Left renal cortex interstitium (tissue), 4 donors: ENCODE data around the gene MPG. TPM values are rescaled to one million over a fixed set of nuclear protein-coding genes. Genes with fewer than 3 reads are reported as not detected.
"Not testable (repeated sequence)": the region's sequence is repeated elsewhere in the genome, so short reads cannot be mapped to it uniquely, and the experiment has no call there.

Source experiments
- DNase-seq, 4 donors: peaks; one replicate each; pipeline ENCODE4 v3.0.0-alpha.2; 2013; ENCODE audit warnings: low read depth in 4 of 4, low spot score in 2 of 4, missing footprints in 1 of 4
- polyA plus RNA-seq, 4 donors: library from polyadenylated mRNA; unstranded; fragments of 120-200 nt; gene quantifications; one replicate each; pipeline ENCODE4 v1.2.1, GENCODE V29; 2013; ENCODE audit not compliant: insufficient read length in 4 of 4

The MPG gene, protein sequence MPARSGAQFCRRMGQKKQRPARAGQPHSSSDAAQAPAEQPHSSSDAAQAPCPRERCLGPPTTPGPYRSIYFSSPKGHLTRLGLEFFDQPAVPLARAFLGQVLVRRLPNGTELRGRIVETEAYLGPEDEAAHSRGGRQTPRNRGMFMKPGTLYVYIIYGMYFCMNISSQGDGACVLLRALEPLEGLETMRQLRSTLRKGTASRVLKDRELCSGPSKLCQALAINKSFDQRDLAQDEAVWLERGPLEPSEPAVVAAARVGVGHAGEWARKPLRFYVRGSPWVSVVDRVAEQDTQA
- polyA plus RNA-seq, result 10 to 100 TPM; 16.6 to 41.7 (median 29.5) TPM

DNA sequence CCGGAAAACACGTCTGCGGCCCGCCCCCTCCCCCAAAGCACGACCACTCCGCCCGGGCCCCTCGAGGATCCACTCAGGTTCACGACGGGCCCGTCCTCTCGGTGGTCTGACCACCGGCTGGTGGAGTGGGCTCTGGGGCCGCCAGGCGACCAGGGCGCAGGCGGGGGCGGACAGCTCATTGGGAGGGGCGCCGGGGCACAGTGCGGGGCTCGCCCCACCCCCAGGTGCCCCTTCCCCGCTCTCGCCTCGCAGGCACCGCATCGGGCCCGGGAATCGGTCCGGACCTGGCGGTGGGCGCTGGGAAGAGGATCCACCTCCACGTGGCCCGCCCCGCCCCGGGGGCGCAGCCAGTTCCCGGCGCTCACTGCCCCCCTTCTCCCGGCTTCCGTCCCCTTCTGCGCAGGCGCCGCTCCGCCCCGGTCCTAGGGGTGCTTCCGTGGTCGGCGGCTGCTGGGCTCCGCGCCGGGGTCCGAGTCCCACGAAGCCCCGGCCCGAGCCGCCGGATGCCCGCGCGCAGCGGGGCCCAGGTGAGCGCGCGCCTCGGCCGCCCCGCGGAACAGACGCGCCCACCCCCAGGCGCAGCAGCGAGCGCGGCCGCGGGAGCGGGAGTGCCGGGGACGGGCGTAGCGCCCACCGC lies at the start of gene MPG:
TSS of gene MPG (plus strand) at position 419 of the 637 bp plus-strand sequence. CDS start at position 504, 85 bp downstream.
- peak in 1 of 4 donors; percentile 81 for DNase-seq

DNA sequence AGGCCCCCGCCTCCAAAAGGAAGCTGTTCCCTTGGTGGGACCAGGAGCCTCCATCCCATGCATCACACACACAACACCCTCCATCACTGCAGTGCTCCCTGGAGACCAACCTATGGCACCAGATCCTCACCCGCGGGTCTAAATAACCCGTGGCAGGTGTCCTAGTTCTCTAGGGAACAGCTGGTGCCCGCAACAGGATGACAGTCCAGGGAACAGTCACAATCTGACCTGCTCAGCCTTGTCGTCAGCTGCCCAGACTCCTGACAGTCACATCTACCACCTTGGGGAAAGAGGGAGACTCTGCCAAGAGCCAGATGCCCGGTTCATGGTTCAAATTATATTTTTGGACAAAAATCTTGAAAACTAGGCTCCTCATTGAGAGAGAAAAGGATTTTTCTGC lies 47.4 kb upstream of the MPG start:
- DNase-seq, result not testable (repeated sequence)

DNA sequence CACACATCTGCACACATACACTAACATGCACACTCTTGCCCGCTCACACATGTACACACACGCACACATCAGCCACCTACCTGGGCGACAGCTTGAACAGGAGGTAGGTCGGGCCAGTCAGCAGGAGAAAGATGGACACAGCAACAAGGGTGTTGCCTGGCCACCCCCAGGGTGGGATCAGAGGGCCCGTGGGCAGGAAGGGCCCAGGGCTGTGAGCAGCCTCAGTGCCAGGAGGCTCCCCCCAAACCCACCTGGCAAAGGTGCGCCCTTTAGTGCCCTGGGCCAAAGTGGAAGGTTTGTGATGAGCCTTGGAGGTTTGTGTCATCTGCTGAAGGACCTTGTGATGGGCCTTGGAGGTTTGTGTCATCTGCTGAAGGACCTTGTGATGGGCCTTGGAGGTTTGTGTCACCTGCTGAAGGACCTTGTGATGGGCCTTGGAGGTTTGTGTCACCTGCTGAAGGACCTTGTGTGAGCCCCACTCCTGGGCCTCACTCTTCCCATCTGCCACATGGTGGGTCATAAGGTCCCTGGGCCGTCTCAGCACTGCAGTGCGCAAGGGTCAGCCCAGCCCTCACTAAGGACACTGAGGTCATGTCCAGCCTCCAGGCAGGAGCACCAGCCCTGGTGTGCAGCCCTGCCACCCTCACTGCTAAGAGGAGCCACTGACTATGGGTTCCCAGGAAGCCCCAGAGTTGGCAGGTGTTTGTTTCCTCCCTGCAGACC lies 44.7 kb upstream of the MPG start:
- not testable (repeated sequence) for DNase-seq

DNA sequence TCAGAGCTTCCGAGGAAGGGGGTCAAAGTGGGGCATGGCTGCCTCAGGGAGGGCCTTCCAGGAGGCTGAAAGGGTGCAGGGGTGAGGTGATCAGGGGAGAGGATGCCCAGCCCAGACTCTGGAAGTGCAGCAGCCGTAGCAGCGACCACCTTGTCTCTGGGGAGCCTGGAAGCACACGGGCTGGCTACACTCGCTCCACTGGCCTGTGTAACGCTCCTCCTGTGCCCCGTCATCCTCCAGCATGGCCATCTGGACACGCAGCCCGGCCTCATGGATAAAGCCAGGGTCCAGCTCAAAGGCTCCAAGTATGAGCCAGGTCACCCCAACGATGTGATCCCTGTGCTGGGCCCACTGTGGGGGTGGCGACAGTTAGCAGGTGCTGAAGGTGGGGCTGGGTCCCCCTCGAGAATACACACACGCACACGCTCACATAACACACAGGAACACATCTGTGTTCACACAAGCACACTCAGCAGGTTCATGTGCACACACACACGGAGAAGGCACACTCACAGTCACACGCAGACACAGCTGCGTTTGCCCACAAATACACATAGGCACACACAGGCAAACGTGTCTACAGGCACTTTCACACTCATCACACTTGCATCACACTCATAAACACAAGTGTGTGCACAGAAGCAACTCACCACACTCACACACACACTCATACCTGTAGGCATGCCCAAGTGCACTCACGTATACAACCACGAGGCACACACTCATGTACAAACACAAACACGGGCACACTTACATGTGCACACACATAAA lies 44.0 kb upstream of the MPG start:
- no peak for DNase-seq

DNA sequence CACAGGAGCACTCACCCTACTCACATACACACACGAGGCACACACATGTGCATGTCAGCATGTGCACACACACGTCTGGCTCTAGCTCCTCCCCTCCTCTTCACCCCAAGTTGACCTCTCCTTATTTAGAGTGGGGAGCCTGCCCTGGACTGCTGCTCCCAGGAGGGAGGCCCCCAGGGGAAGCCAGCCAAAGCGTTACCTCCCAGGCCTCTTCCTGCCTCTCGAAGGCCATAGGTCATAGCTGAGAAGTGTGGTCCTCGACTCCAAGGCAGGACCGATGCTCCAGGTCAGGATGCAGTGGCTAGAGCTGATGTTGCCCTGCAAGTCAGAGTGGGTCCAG lies 43.4 kb upstream of the MPG start:
- no peak for DNase-seq

DNA sequence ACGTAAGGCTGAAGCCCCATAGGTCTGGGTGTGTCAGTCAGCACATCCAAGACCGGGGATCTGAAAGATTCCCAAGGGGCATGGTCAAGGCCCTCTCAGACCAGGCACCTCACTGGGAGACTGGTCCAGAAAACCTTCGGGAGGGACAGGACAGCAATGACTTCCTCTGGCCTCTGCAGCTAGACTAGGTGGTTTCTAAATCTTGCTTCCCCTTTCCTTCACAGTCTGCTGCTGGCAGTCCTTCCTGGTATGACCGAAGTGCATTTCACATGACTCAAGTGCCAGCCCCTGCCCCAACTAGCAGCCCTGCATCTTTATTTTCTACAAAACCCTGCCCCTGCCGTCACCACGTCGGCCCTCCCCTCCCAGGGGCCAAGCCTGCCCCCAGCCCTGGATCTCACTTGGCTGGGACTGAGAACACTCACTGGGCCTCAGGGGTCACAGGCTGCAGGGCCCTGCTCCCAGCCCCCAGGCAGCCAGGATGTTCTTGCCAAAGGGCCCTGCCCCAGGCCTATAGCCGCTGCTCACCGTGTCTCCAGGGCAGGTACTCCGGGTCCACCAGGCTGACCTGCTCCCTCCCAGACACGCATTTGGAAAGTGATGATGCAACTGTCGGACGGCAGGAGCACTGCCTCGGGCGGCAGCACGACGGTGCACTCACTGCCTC lies 42.9 kb upstream of the MPG start:
- no peak for DNase-seq

DNA sequence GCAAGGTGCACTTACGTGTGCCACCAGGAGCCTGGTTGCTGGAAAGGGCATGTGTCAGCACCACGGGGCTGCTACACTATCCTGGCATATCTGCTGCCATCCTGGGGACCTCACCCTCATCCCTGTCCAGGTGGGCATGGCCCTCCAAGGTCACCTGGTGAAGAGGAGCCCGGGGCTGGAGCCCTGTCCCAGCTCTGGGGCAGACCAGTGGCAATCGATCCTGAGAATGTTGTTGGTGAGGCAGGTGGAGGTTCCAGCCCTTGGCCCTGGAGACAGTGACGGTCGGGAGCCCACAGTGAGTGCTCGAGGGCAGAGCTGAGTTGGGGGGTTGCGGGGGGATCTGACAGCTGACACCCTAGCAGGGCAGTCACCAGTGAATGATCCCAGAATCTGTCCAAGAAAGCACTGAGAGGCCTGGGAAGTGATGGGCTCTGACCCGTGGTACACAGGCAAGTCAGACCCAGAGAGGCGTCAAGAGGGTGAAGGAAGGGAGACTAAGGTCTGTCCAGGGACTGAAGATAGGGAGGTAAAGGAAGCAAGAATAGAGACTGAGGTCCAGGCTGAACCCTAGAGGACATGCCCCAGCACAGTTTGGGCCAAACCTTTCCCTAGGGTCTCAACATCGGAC lies 42.2 kb upstream of the MPG start:
- no peak for DNase-seq

DNA sequence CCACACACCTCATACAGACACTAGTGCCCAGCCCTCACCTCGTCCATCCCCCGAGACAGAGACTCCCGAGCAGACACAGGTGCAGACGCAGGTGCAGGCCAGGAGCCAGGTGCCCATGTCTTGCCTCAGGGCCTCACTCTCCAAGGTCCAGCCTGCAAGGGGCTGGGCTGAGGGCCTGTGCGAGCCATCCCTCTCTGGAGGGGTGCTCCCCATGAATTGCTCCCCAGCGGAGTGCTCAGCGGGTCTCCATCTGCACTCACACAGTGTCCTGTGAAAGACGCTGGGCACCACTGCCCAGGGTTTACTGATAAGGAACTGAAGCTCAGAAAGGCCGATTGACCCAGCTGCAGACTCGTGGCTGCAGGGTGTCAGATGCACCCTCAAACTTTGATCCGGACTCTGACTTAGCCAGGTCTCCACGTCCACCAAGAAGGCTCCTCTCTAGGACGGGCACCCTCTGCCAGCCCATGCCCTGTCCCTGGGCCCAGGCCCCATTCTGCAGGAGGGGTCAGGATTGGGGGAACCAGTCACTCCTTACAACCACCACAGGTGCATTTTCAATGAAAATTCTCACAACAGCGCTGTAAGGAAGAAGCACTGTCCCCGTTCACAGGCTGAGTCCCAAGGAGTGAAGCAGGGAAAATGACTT lies 41.6 kb upstream of the MPG start:
- no peak for DNase-seq

DNA sequence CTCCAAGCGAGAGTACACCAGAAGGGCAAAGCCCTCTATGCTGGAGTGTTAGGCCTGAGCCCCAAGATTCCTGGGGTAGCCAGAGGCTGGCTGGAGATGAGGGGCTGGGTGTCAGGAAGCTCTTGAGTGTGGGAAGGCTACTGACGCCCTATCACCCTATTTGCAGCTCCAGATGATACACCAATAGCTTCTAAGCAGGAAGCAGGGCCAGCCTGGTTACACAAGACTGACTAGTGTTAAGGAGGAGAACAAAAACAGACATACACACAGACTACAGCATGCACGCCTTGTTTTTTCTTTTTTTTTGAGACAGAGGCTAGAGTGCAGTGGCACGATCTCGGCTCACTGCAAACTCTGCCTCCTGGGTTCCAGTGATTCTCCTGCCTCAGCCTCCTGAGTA lies 40.5 kb upstream of the MPG start:
- DNase-seq, result no peak

DNA sequence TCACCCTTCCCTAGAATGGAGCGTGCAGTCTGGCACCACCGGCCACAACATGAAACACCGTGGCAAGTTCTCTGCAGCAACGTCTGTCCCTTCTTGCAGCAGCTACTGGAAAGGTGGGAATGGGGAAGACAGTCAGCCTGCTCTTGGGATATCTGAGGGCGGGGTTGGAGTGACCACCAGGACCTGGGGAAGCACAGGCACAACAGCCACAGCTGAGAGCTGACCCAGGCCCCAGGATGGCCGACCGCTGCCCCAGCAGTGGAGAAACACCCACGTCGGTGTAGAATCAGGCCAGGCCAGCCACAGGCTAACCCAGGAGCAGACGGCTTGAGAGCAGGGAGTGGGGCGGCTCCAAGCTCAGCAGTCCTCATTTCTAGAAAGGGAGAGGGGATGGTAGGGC lies 39.8 kb upstream of the MPG start:
- not testable (repeated sequence) for DNase-seq

DNA sequence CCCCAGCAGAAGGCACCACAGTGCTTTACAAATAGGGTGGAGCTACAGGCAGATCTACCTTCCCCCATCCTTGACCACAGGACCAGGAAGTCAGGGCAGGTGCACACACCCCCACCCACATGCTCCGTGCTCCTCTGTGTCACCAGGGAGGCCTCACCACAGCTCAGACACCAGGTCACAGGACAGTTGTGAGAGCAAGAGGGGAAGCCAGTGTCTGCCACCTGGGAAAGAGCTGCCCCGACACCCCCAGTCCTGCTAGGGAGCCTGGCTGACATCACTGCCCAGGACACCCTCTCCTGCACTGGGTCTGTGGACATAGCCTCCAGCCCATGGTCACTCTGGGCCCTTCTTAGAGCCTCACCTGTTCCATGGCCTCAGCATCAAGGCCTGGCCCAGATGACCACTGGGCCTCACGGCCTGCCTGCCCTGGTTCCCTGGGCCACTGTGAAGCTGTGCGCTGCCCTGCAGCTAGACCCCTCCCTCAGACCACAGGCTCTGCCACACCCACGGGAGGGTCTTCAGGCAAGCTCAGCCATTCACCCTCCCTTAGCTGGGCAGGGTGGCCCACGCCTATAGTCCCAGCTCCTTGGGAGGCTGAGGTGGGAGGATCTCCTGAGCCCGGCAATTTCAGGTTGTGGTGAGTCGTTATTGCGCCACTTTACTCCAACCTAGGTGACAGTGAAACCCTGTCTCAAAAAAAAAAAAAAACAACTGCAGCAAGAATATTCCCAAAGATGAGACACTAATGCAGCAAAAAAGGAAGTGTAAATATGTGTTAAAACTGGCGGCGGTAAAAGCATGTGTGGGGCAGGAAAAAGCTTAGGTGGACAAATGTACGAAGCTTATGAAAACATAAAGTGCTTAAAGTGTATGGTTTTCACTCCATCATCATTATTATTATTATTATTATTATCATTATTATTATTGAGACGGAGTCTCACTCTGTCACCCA lies 38.8 kb upstream of the MPG start:
- no peak for DNase-seq

DNA sequence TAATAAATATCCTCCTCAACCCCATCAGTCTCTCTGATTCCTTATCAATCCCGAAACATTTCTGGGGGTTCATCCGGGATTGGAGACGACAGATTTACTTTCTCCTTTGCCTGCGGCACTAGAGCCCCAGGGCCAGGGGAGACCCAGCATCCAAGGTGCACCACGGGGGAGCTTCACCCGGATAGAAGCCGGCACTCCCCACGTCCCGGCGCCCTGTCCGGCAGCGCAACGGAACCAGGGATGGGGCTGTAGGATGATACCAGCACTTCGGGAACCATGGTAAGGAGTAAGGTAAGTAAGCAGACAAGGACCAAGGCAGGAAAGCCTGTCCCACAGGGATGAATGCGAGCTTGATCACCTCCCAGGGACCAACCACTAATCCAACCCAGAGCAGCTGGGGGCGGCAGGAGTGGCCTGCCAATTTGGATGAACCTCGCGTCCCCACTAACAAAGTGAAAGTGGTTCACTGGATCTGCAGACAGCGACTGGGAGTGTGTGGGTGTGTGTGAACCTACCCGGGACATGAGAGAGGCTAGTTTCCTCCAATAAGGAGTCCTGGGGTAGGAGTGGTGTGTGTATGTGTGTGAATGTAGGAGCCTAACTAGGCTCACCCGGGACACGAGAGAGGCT lies 36.5 kb upstream of the MPG start:
- DNase-seq, result no peak

DNA sequence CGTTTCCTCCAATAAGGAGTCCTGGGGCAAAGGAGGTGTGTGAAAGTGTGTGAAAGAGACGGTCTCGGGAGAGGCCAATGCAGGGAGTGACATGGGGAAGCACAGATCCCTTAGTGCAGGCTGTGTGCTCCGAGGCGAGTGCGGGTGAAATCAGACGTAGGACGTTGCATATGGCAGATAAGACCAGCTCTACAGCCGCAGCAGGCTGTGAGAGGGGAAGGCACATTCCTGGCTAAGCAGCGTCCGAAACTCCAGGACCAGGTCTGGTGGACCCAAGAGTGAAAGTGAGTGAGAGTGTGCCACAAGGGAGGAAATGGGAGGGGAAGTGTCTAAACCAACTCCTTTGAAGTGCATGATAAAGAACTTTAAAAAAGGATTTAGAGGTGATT lies 36.0 kb upstream of the MPG start:
- no peak for DNase-seq

DNA sequence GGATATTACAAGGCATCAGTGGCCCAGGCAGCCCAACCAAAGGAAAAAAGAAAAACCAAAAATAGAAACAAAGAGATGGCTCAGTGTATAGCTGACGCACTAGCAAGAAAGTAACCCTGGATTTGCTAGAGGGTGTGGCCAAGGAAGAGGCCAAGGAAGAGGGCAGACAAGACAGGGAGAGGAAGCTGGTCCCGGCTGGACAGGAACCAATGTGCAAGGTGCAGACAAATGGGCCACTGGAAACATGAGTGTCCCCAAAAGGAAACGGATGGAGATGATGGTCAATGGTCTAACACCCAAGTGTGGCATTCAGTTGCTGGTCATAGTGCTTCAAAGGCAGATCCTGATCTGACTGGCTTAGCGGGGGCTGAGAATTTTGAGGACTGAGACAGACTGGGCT lies 35.3 kb upstream of the MPG start:
- DNase-seq, result no peak

DNA sequence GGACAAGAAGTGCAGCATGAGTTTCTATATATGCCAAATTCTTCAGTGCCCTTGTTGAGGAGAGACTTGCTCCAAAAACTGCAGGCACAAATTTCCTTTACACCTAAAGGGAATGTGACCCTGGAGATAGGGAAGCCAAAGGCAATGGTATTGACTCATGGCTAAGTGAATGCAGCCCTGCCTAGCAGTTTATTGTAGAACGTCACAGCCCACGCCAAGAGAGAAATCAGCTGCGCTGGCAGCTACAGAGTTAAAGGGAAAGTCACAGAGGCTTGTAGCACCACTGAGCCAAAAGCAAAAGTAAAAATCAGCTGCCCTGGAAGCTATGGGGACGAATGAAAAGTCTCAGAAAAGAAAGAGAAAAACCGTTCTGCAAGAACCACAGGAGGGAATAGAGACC lies 34.7 kb upstream of the MPG start:
- DNase-seq, result no peak

DNA sequence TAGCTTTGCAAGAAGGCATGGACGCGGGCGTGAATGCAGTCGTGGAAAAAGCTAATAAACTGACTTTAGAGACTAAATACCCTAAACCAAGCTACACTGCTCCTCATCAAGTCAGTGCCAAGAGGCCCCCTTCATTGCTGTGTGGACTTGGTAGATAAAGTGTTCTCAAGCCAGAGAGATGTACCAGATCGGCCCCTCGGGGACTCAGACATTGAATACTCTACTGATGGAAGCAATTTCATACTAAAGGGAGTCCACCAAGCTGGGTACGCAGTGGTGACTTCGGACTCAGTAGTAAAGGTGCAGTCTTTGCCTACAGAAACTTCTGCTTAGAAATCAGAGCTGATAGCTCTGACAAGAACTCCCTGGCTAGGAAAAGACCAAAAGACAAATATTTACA lies 33.4 kb upstream of the MPG start:
- no peak for DNase-seq

DNA sequence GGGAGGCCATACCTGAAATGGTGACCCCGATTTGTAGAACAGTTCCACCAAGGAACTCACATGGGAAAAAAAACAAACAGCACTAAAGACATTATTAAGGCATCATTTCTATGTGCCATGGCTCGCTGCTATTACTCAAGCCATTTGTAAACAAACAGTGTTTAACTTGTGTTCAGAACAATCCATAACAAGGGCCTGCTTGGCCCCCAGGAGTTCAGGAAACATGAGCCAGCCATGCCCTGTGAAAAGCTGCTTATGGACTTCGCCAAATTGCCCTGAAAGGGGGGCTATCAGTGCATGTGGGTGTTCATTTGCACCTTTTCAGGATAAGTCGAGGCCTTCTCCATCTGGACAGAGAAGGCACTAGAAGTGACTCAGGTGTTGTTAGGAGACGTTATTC lies 32.6 kb upstream of the MPG start:
- no peak for DNase-seq

DNA sequence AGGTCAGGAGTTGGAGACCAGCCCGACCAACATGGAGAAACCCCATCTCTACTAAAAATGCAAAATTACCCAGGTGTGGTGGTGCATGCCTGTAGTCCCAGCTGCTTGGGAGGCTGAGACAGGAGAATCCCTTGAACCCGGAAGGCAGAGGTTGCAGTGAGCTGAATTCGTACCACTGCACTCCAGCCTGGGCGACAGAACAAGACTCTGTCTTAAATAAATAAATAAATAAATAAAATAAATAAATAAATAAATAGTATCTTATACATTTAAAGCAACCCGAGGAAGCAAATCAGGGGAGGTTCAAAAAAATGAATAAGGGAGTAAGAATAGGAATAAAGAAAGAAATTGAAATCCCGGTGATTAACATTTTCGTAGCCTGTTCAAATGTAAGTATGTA lies 31.5 kb upstream of the MPG start:
- not testable (repeated sequence) for DNase-seq
